ENCODE results near the gene TMEM175. TPM values are rescaled to one million over a fixed set of nuclear protein-coding genes. Genes with fewer than 3 reads are reported as not detected.
"Not testable (repeated sequence)": the region's sequence is repeated elsewhere in the genome, so short reads cannot be mapped to it uniquely, and the experiment has no call there.

TMEM175 gene
- polyA plus RNA-seq, 3 donors: 20.6 to 29.6 (median 26.3) TPM

- no peak for DNase-seq (ENCODE audit: extremely low read depth in 1 of 11, low read depth in 9 of 11, low spot score in 4 of 11)
These were observed 32.2 kb downstream of the TMEM175 start for GRCh38 chr4:964346-965025.

- no peak for DNase-seq (ENCODE audit: extremely low read depth in 1 of 11, low read depth in 9 of 11, low spot score in 4 of 11)
These were observed 32.9 kb downstream of the TMEM175 start for GRCh38 chr4:965048-965765.

- DNase-seq (ENCODE audit: extremely low read depth in 1 of 11, low read depth in 9 of 11, low spot score in 4 of 11): no peak
These were observed 33.5 kb downstream of the TMEM175 start for GRCh38 chr4:965766-966134.

- no peak for DNase-seq (ENCODE audit: extremely low read depth in 1 of 11, low read depth in 9 of 11, low spot score in 4 of 11)
These were observed 34.2 kb downstream of the TMEM175 start for GRCh38 chr4:966266-967112.

- DNase-seq (ENCODE audit: extremely low read depth in 1 of 11, low read depth in 9 of 11, low spot score in 4 of 11): no peak
These were observed 35.1 kb downstream of the TMEM175 start for GRCh38 chr4:967113-968104.

- DNase-seq (ENCODE audit: extremely low read depth in 1 of 11, low read depth in 9 of 11, low spot score in 4 of 11): no peak
These were observed 36.0 kb downstream of the TMEM175 start for GRCh38 chr4:968221-968620.

GRCh38 chr4:968621-969394 is 36.5 kb downstream of the TMEM175 start:
- no peak for DNase-seq (ENCODE audit: extremely low read depth in 1 of 11, low read depth in 9 of 11, low spot score in 4 of 11)

GRCh38 chr4:970046-970745 is 37.9 kb downstream of the TMEM175 start:
- DNase-seq (ENCODE audit: extremely low read depth in 1 of 11, low read depth in 9 of 11, low spot score in 4 of 11): no peak

GRCh38 chr4:970854-971520 is 38.7 kb downstream of the TMEM175 start:
- DNase-seq (ENCODE audit: extremely low read depth in 1 of 11, low read depth in 9 of 11, low spot score in 4 of 11): no peak

GRCh38 chr4:971666-972500 is 39.6 kb downstream of the TMEM175 start:
- DNase-seq (ENCODE audit: extremely low read depth in 1 of 11, low read depth in 9 of 11, low spot score in 4 of 11): no peak

GRCh38 chr4:972651-973424 is 40.6 kb downstream of the TMEM175 start:
- no peak for DNase-seq (ENCODE audit: extremely low read depth in 1 of 11, low read depth in 9 of 11, low spot score in 4 of 11)

- DNase-seq (ENCODE audit: extremely low read depth in 1 of 11, low read depth in 9 of 11, low spot score in 4 of 11): peak in 6 of 11 donors; percentile 61 to 77 (median 74)
These were observed 41.5 kb downstream of the TMEM175 start, which contains the start of gene DGKQ for GRCh38 chr4:973431-974397. DGKQ (minus strand) TSS chr4:973569; CDS start chr4:973482, 87 bp downstream.

GRCh38 chr4:974668-975067 is 42.4 kb downstream of the TMEM175 start:
- no peak for DNase-seq (ENCODE audit: extremely low read depth in 1 of 11, low read depth in 9 of 11, low spot score in 4 of 11)

GRCh38 chr4:976016-976415 is 43.8 kb downstream of the TMEM175 start:
- DNase-seq (ENCODE audit: extremely low read depth in 1 of 11, low read depth in 9 of 11, low spot score in 4 of 11): not testable (repeated sequence)

Data from renal cortex interstitium (tissue), 11 donors.